22Rv1 (cell line): ENCODE measurements around the gene RGS3.

Experiments used
- H3K27ac ChIP-seq: fragments of 450-650 bp; 2 replicates; pipeline ENCODE4 v1.5.1; 2017
- CTCF ChIP-seq: fragments of 450-650 bp; IDR thresholded peaks from 2 replicates; pipeline ENCODE4 v1.5.1; 2017; ENCODE audit warnings: mild to moderate bottlenecking
- ZFX ChIP-seq: fragments of 450-650 bp; IDR thresholded peaks from 2 replicates; pipeline ENCODE4 v1.6.1; 2017; ENCODE audit warnings: antibody characterized with exemption, borderline replicate concordance

Gene RGS3

DNA sequence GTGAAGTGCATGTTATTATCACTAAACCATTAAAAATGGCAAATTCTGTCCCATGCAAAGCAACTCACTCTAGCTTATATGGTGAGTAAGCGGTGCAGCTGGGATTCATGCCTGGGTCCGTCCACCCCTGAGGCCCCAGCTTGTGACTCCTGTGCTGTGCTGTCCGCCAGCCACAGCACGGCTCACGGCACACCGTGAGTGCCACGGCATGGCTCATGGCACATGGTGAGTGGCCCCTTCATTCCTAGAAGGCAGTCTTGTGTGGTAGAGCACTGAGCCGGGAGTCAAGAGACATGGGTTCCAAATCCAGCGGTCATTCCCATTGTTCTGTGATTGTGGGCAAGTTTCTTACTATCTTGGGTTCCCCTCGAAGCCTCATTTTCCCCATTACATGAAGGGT is 18.8 kb downstream of the RGS3 start:
- H3K27ac ChIP-seq, result no peak overlapping the region
- no peak for TF ChIP-seq CTCF
- TF ChIP-seq ZFX, result no peak

DNA sequence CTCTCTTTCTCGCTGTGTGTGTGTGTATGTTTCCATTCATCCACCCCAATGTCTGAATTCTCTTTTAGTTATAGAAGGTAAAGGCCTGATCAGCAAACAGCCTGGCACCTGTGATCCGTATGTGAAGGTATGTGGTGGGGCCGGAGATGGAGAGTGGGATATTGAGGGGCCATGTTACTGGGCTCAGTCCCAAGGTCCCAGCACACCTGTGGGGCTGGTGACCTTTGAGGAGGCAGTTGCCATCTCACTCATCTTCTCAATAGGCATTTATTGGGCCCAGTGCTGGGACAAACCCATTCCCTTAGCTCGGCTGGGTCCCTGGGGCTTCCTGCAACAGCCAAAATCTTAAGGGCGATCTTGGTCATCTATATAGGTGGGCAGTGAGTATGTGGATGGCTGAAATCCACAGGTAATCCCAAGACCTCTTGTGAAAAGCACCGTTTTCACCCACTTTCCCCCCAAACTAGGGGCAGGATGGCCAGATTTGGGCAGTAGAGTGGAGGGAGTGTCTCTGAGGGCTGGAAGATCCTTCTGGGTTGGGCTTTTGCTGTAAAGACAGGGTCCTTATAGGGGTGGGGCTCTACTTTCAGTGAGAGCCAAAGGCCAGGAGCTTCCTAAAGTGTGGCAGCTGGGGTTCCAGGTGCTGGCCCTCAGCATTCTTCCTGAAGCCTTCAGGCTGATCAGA is 19.6 kb downstream of the RGS3 start:
- no peak overlapping the region for H3K27ac ChIP-seq
- TF ChIP-seq CTCF (no peak), ZFX (no peak)

GRCh38 chr9:113483676-113484257 is 20.2 kb downstream of the RGS3 start:
- no peak for TF ChIP-seq ZFX
- no peak for TF ChIP-seq CTCF
- no peak overlapping the region for H3K27ac ChIP-seq

GRCh38 chr9:113484258-113484730 is 20.8 kb downstream of the RGS3 start:
- no peak overlapping the region for H3K27ac ChIP-seq
- TF ChIP-seq CTCF (no peak), ZFX (no peak)

GRCh38 chr9:113485761-113486115 is 22.2 kb downstream of the RGS3 start:
- TF ChIP-seq CTCF (no peak), ZFX (no peak)
- no peak overlapping the region for H3K27ac ChIP-seq

GRCh38 chr9:113486327-113486726 is 22.8 kb downstream of the RGS3 start:
- no peak for TF ChIP-seq CTCF
- TF ChIP-seq ZFX, result no peak
- no peak overlapping the region for H3K27ac ChIP-seq

DNA sequence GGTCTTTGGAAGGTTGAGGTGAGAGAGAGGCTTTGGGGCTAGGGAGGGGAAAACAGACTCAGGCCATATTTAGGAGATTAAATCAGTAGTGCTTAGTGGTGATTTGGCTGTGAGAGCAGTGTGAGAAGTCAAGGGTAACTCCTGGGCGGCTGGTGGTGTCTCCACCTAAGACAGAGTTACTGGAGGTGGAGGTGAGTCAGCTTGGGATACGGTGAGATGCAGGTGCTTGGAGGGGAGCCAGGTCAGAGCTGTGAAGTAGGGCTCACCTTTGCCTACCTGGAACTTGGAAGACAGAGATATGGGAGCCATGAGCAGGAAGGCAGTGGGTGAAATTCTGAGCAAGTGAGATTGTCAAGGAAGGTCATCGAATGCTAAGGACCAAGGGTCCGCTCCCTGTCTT is 24.5 kb downstream of the RGS3 start:
- no peak overlapping the region for H3K27ac ChIP-seq
- TF ChIP-seq ZFX, result no peak
- TF ChIP-seq CTCF, result no peak
